Gastrocnemius medialis (tissue), 4 donors: ENCODE results near the gene CACTIN.

Experiments
- CTCF ChIP-seq, 5 experiments: fragments of 450-650 bp in 3 of 5; fragments of 200-600 bp in 2 of 5; sonication (generic) in 2 of 5; IDR thresholded peaks in 4 of 5; conservative IDR thresholded peaks in 1 of 5; 1 replicate in 4 of 5; 2 replicates in 1 of 5; pipeline ENCODE4 v1.5.1; 2016 to 2019; ENCODE audit warnings: antibody characterized with exemption in 5 of 5, mild to moderate bottlenecking in 3 of 5, moderate library complexity in 3 of 5
- POLR2A ChIP-seq, 2 donors: fragments of 450-650 bp; IDR thresholded peaks; one replicate each; pipeline ENCODE4 v1.6.1; 2017; ENCODE audit warnings: antibody characterized with exemption in 2 of 2, mild to moderate bottlenecking in 2 of 2, moderate library complexity in 2 of 2

GRCh38 chr19:3641515-3642269 is 15.1 kb upstream of the CACTIN start:
- TF ChIP-seq CTCF (IDR thresholded peaks at IDR 0.05 in 4 of 5, conservative IDR thresholded peaks at IDR 0.05 in 1 of 5) = no peak
- TF ChIP-seq POLR2A (IDR thresholded peaks at IDR 0.05) = no peak
